Memory B cell (primary cell): ENCODE measurements around the gene TBC1D1.

Experiments
- ATAC-seq: fragments of 150-1000 bp; cut with Tn5 transposase; 2 replicates; pipeline ENCODE4 v1.10.0; 2021; ENCODE audit warnings: low read depth, mild to moderate bottlenecking, moderate library complexity
- DNase-seq, 2 donors: peaks; one replicate each; pipeline ENCODE4 v3.0.0; 2022; ENCODE audit warnings: low spot score in 2 of 2
- H3K27ac Mint-ChIP-seq: one replicate; pipeline ENCODE4 v1.8.0; 2022; ENCODE audit warnings: mild to moderate bottlenecking, moderate library complexity, mixed read lengths
- H3K27me3 Mint-ChIP-seq: one replicate; pipeline ENCODE4 v1.8.0; 2022; ENCODE audit warnings: mixed read lengths
- H3K36me3 Mint-ChIP-seq: one replicate; pipeline ENCODE4 v1.8.0; 2022; ENCODE audit warnings: mild to moderate bottlenecking, mixed read lengths
- H3K4me1 Mint-ChIP-seq: one replicate; pipeline ENCODE4 v1.8.0; 2022; ENCODE audit warnings: mixed read lengths
- H3K4me3 Mint-ChIP-seq: one replicate; pipeline ENCODE4 v1.8.0; 2022; ENCODE audit warnings: mild to moderate bottlenecking, moderate library complexity, mixed read lengths
- H3K9me3 Mint-ChIP-seq: one replicate; pipeline ENCODE4 v1.8.0; 2022; ENCODE audit warnings: mixed read lengths

Gene TBC1D1

GRCh38 chr4:38071801-38072431 is 181.0 kb downstream of the TBC1D1 start:
- Mint-ChIP-seq H3K27me3 (no peaks in the 10 kb centered on the region), H3K36me3 (peaks cover 34% of the 10 kb centered on the region), H3K4me3 (no peak overlapping the region), H3K4me1 (peaks cover 11% of the 10 kb centered on the region), H3K9me3 (no peaks in the 10 kb centered on the region), H3K27ac (no peak overlapping the region)
- DNase-seq (no peak), ATAC-seq (no peak)

DNA sequence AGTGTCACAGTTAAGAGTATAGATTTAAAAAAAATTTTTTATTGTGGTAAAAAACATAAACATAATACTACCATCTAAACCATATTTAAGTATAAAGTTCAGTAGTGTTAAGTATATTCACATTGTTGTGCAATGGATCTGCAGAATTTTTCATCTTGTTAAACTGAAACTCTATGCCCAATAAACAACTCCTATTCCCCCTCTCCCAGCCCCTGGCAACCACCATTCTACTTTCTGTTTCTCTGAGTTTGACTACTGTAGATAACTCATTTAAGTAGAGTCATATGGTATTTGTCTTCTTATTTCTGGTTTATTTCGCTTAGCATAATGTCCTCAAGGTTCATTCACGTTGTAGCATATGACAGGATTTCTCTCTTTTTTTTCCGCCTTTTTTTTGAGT is 181.7 kb downstream of the TBC1D1 start:
- no peak for ATAC-seq
- H3K4me1 Mint-ChIP-seq = peaks cover 11% of the 10 kb centered on the region
- H3K4me3 Mint-ChIP-seq = no peak overlapping the region
- peak overlapping the region; percentile 16 for H3K27ac Mint-ChIP-seq
- no peaks in the 10 kb centered on the region for H3K9me3 Mint-ChIP-seq
- peaks cover 37% of the 10 kb centered on the region for H3K36me3 Mint-ChIP-seq
- H3K27me3 Mint-ChIP-seq = no peaks in the 10 kb centered on the region
- DNase-seq = no peak

DNA sequence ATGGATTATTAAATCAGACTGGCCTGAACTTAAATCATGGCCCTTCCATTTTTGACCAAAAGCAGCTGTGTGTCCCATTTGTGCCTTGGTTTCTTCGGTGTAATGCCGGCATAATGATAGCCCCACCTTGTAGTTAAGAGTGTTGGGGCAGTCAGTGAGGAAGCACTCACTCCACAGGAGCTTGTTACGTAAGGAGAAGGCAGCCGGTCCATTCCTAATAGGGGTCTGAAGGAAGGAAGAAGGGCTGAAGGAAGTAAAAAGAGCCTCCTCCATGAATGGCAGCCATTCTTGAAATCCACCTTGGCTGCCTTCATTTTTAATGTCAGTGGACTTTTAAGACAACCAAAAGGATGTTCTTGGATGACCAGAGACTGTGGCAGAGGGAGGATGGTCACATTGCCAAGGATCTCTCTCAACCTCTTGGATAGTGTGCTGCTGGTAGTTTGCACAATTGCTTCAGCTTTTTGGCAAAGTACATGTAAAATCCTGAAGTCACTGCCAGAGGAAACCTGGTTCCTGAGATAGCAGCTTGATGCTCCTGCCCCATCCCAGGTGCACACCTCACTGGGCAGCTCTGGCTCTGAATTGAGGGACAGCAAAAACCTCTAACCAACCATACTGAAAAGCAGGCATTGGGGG is 182.8 kb downstream of the TBC1D1 start:
- H3K27ac Mint-ChIP-seq = no peak overlapping the region
- peaks cover 37% of the 10 kb centered on the region for H3K36me3 Mint-ChIP-seq
- DNase-seq (no peak), ATAC-seq (no peak)
- no peak overlapping the region for H3K4me3 Mint-ChIP-seq
- H3K9me3 Mint-ChIP-seq = no peaks in the 10 kb centered on the region
- no peaks in the 10 kb centered on the region for H3K27me3 Mint-ChIP-seq
- peaks cover 9% of the 10 kb centered on the region for H3K4me1 Mint-ChIP-seq

DNA sequence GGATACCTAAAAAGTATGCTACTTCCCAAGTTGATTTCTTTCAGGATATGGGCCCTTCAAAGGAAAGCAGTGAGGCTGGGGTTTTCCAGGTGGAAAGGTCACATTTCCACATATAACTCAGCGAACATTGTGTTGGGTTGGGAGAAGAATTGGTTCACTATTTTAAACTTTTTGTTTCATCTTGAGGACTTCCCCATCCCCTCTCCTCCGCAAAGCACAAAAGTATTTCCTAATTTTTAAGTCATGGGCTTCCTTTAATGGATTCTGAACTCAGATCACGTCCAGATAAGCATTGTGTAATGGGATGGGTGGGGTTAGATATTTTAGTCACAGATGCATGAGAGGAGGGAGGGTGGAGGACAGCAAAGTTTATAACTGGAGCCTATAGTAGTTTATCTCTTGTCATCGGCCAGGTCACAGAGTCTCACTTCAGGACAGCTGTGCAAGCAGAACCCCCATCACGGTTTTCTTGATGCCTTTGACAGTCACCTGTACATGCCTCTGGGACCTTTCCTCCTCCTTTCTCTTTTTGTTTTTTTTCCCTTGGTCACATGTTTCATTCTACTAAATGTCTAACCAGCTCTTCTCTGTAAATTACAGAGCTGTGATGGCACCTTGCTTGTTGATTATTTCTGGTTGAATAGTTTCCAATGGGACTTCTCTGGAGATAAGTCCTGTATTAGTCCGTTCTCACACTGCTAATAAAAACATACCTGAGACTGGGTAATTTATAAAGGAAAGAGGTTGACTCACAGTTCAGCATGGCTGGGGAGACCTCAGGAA is 184.7 kb downstream of the TBC1D1 start:
- H3K9me3 Mint-ChIP-seq = no peaks in the 10 kb centered on the region
- no peak overlapping the region for H3K4me3 Mint-ChIP-seq
- H3K27ac Mint-ChIP-seq = no peak overlapping the region
- peaks cover 39% of the 10 kb centered on the region for H3K36me3 Mint-ChIP-seq
- DNase-seq = no peak
- no peaks in the 10 kb centered on the region for H3K27me3 Mint-ChIP-seq
- ATAC-seq = no peak
- H3K4me1 Mint-ChIP-seq = peaks cover 6% of the 10 kb centered on the region

DNA sequence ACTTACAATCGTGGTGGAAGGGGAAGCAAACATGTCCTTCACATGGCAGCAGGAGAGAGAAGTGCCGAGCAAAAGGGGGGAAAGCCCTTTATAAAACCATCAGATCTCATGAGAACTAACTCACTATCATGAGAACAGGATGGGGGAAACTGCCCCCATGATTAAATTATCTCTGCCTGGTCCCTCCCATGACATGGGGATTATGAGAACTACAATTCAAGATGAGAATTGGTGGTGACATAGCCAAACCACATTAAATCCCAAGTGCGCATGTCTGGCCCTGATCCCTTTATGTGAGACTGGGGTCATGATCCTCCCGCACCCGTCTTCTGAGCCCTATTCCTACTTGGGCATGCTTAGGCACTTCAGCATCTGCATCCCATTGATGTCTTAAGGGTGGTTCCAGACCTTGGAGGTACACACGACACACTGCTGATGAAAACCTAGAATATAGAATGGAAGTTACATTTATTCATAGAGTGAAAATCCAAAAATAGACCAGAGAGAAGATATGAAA is 185.3 kb downstream of the TBC1D1 start:
- no peak overlapping the region for H3K4me3 Mint-ChIP-seq
- peaks cover 6% of the 10 kb centered on the region for H3K4me1 Mint-ChIP-seq
- peaks cover 43% of the 10 kb centered on the region for H3K36me3 Mint-ChIP-seq
- ATAC-seq (no peak), DNase-seq (no peak)
- no peak overlapping the region for H3K27ac Mint-ChIP-seq
- no peaks in the 10 kb centered on the region for H3K27me3 Mint-ChIP-seq
- no peaks in the 10 kb centered on the region for H3K9me3 Mint-ChIP-seq

GRCh38 chr4:38077791-38078489 is 187.1 kb downstream of the TBC1D1 start:
- Mint-ChIP-seq H3K36me3 (peaks cover 39% of the 10 kb centered on the region), H3K9me3 (no peaks in the 10 kb centered on the region), H3K27ac (no peak overlapping the region)

DNA sequence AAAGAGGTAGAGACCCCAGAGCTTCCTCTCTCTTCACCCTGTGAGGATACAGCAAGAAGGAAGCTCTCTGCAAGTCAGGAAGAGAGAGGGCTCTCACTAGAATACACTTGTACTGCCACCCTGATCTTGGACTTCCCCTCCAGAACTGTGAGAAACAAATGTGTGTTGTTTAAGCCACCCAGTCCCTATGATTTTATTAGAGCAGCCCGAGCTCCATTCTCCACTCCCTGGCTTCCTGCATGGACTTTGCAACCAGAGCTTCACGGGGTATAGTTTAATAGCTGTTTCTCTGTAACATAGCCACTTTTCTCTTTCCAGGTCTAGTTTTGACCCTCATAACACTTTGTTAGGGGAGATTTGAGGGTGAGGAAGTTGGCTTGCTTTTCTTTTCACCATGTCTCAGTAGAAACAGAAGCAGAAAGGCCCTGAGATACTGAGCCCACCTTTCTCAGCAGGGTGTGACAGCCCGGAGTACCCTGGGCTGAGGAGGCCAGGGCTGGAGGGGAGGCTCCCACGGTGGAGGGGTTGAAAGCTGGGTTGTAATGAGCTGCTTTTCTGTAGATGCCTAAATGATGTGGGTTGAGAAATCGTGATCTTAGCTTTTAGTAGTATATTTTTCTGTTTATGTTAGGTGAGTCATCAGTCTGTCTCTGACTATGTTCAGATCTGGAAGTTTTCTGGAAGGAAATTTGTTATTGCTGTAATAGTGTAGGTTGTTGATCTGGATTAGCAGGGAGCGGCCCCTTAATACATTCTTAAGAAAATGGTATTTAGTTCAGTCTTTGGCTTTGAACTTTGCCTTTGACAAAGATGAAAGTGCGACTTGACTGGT is 187.9 kb downstream of the TBC1D1 start:
- ATAC-seq = no peak
- Mint-ChIP-seq H3K4me1 (no peaks in the 10 kb centered on the region), H3K27ac (no peak overlapping the region)

More at GRCh38 chr4:38077791-38078489, 187.1 kb downstream of the TBC1D1 start:
- no peak for DNase-seq
- Mint-ChIP-seq H3K4me3 (no peak overlapping the region), H3K27me3 (no peaks in the 10 kb centered on the region), H3K4me1 (no peaks in the 10 kb centered on the region)
- no peak for ATAC-seq

GRCh38 chr4:38080061-38080974 is 189.4 kb downstream of the TBC1D1 start:
- no peaks in the 10 kb centered on the region for H3K9me3 Mint-ChIP-seq
- DNase-seq (no peak), ATAC-seq (no peak)
- H3K4me1 Mint-ChIP-seq = no peaks in the 10 kb centered on the region
- no peak overlapping the region for H3K27ac Mint-ChIP-seq
- H3K4me3 Mint-ChIP-seq = no peak overlapping the region
- no peaks in the 10 kb centered on the region for H3K27me3 Mint-ChIP-seq
- H3K36me3 Mint-ChIP-seq = peaks cover 33% of the 10 kb centered on the region

More for the DNA sequence above, 187.9 kb downstream of the TBC1D1 start:
- Mint-ChIP-seq H3K4me3 (no peak overlapping the region), H3K9me3 (no peaks in the 10 kb centered on the region), H3K27me3 (no peaks in the 10 kb centered on the region), H3K36me3 (peaks cover 35% of the 10 kb centered on the region)
- DNase-seq = no peak

DNA sequence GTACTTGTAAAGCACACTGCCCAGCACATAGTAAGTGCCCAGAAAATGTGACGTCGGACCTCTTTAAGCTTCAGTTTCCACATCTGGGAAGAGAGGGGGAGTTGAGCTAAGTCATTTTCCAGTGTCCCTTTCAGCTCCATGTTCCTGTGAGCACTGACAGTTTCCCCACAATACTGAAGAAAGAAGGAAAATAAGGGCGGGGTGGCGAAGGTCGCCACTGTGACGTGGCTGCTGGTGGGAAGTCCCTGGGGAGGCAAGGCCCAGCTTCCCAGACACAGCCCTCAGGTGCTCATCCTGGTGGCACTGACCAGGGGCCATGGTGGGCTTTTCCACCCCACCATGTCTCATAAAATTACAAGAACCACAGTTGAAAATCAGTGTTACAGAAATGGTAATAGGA is 191.1 kb downstream of the TBC1D1 start:
- Mint-ChIP-seq H3K27me3 (no peaks in the 10 kb centered on the region), H3K9me3 (no peaks in the 10 kb centered on the region), H3K4me3 (no peak overlapping the region), H3K27ac (no peak overlapping the region), H3K36me3 (peaks cover 31% of the 10 kb centered on the region), H3K4me1 (no peaks in the 10 kb centered on the region)
- ATAC-seq (no peak), DNase-seq (no peak)

DNA sequence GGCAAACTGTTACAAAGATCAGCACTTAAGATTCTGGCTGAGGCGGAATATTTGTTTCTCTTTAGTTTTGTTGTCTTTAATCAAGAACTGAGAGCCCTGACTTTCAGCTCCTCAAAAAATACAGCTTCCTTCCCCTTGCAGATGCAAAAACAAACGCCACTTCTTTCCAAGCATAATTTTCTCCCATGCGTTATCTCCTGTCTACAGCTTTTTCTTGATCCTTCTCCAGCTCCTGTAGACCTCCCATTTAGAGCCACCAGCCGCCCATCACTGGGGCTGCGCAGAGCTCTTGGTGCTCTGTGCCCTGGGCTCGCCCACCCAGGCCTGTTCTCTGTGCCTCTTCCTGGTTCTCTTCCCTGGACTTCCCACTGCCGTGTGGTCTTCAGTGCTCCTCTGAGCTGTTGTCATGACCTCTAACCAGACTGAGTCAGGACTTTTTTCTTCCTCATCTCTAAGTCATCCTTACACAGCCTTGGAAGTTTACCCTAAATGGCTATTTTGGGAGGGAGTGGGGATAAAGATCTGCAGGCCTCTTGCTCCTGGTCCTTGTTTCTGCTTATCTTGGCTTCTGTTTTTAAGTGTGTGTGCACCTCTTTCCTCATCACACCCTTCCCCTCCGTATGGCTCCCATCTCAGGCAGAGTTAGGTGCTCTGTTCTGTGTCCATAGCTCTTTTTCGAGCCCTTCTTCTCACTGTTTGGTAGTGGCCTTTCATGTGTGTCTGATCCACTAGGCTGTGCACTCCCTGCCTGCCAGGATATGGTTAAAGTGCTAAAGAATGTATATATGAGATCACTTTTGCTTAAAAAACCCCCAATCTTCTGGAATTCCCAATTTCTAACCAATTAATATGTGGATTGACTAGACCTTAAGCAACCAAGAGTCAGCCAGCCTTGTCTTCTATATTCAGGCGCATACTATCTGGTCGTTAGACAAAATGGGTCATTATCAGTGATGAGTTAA is 191.8 kb downstream of the TBC1D1 start:
- H3K9me3 Mint-ChIP-seq = no peaks in the 10 kb centered on the region
- ATAC-seq (no peak), DNase-seq (no peak)
- no peaks in the 10 kb centered on the region for H3K27me3 Mint-ChIP-seq
- H3K4me3 Mint-ChIP-seq = no peak overlapping the region
- H3K36me3 Mint-ChIP-seq = peaks cover 31% of the 10 kb centered on the region
- no peak overlapping the region for H3K27ac Mint-ChIP-seq
- H3K4me1 Mint-ChIP-seq = no peaks in the 10 kb centered on the region

GRCh38 chr4:38084877-38085711 is 194.2 kb downstream of the TBC1D1 start:
- Mint-ChIP-seq H3K9me3 (no peaks in the 10 kb centered on the region), H3K4me1 (no peaks in the 10 kb centered on the region), H3K27me3 (no peaks in the 10 kb centered on the region), H3K4me3 (no peak overlapping the region), H3K36me3 (peaks cover 21% of the 10 kb centered on the region), H3K27ac (no peak overlapping the region)
- DNase-seq = no peak
- no peak for ATAC-seq
